Testis (tissue), 3 donors: ENCODE data around the gene KIF18B. TPM values are rescaled to one million over a fixed set of nuclear protein-coding genes. Genes with fewer than 3 reads are reported as not detected.

ENCODE experiments used
- DNase-seq: peaks from one replicate; pipeline ENCODE4 v3.0.0-alpha.2; 2019
- H3K27ac ChIP-seq, 2 donors: fragments of 200-600 bp; sonication (generic); one replicate each; pipeline ENCODE4 v1.5.1; 2019
- H3K27me3 ChIP-seq: fragments of 200-600 bp; sonication (generic); one replicate; pipeline ENCODE4 v1.5.1; 2019
- H3K36me3 ChIP-seq: fragments of 200-600 bp; sonication (generic); one replicate; pipeline ENCODE4 v1.5.1; 2017; ENCODE audit warnings: low read depth; ENCODE audit errors: missing control alignments
- H3K4me1 ChIP-seq: fragments of 200-600 bp; sonication (generic); one replicate; pipeline ENCODE4 v1.5.1; 2019
- H3K4me3 ChIP-seq, 2 donors: fragments of 200-600 bp; sonication (generic); one replicate each; pipeline ENCODE4 v1.5.1; 2017 to 2019
- H3K9me3 ChIP-seq: fragments of 200-600 bp; sonication (generic); one replicate; pipeline ENCODE4 v1.5.1; 2017
- POLR2A ChIP-seq: fragments of 450-650 bp; IDR thresholded peaks from one replicate; pipeline ENCODE4 v1.6.1; 2017; ENCODE audit warnings: antibody characterized with exemption, mild to moderate bottlenecking, moderate library complexity
- WGBS, 2 donors: methylation state at CpG; one replicate each; pipeline ENCODE4 v1.1.5; 2018; 5-methylcytosine and 5-hydroxymethylcytosine counted together
- intact Hi-C: fragments of 100-400 bp; cut with DNase I; formaldehyde crosslinking; loops from one replicate; pipeline ENCODE4 v1.15.1; 2023; ENCODE audit warnings: low total_unique reads
- polyA plus RNA-seq: library from polyadenylated mRNA; stranded (reverse); fragments of 350-450 nt; fragmentation: Illumina TruSeq; extraction: RNeasy Lipid Tissue Mini Kit (QIAGEN cat#74804); gene quantifications from one replicate; pipeline ENCODE4 v1.2.3, GENCODE V29; 2014; ENCODE audit warnings: low read depth, low replicate concordance; ENCODE audit not compliant: insufficient read depth
- total RNA-seq, 2 donors: library from RNA; depleted of rRNA; stranded (reverse); fragments of >200 nt; gene quantifications; one replicate each; pipeline ENCODE4 v1.2.3, GENCODE V29; 2016
- TF ChIP-seq, protein P1 (sequence below), 3 experiments: fragments of 450-650 bp in 2 of 3; fragments of 200-600 bp in 1 of 3; sonication (generic) in 1 of 3; IDR thresholded peaks; one replicate each; pipeline ENCODE4 v1.5.1; 2016 to 2019; ENCODE audit warnings: antibody characterized with exemption in 3 of 3, mild to moderate bottlenecking in 2 of 3, moderate library complexity in 1 of 3

The KIF18B gene
- total and polyA plus RNA-seq, 3 donors from 2014 or later: 3.7 to 6.0 (median 4.7) TPM

DNA sequence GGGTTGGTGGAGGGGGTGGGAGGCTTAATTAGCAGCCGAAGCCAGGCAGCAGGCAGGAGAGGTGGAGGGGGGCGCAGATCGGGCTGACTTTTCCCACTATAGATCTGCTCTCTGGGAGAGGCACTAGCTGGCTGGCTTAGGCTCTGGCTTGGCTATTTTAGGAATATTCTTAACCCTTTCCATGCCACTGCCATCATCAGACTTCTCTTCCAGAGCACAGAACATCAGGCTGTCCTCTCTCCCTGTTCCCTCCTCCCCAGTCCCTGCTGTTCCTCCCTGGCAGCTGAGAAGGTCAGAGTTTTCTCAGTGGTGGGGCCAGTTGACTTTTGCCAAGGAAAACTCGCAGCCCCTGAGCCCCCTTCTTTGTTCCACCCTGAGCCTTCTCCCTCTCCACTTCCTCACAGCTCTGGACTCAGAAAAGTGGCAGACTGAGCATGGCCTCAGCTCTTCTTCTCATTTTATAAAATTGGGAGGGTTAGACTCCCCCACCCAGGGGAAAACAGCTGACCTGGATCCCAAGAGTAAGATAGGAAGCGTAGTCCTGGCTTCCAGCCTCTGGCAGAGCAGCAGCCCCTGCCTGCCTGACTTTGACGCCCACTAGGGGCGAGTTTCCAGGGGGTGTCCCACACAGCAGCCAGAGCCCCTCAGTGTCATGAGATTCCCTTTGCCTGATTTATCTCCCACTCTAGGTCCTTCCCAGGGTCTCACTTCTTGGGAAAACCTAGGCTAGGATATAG is 30.4 kb upstream of the KIF18B start:
- no peak for DNase-seq
- H3K4me3 ChIP-seq: no peak overlapping the region
- H3K36me3 ChIP-seq: no peaks in the 10 kb centered on the region
- intact Hi-C loops: no loop called here
- no peaks in the 10 kb centered on the region for H3K9me3 ChIP-seq
- no peak overlapping the region for H3K27ac ChIP-seq
- H3K4me1 ChIP-seq: peaks cover 14% of the 10 kb centered on the region
- 46 to 56% methylated on average over 4 to 7 of the region's 7 CpGs for WGBS, 2 donors
- no peaks in the 10 kb centered on the region for H3K27me3 ChIP-seq
- TF ChIP-seq, protein P1, sequence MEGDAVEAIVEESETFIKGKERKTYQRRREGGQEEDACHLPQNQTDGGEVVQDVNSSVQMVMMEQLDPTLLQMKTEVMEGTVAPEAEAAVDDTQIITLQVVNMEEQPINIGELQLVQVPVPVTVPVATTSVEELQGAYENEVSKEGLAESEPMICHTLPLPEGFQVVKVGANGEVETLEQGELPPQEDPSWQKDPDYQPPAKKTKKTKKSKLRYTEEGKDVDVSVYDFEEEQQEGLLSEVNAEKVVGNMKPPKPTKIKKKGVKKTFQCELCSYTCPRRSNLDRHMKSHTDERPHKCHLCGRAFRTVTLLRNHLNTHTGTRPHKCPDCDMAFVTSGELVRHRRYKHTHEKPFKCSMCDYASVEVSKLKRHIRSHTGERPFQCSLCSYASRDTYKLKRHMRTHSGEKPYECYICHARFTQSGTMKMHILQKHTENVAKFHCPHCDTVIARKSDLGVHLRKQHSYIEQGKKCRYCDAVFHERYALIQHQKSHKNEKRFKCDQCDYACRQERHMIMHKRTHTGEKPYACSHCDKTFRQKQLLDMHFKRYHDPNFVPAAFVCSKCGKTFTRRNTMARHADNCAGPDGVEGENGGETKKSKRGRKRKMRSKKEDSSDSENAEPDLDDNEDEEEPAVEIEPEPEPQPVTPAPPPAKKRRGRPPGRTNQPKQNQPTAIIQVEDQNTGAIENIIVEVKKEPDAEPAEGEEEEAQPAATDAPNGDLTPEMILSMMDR (IDR thresholded peaks at IDR 0.05): no peak
- no peak for TF ChIP-seq POLR2A

DNA sequence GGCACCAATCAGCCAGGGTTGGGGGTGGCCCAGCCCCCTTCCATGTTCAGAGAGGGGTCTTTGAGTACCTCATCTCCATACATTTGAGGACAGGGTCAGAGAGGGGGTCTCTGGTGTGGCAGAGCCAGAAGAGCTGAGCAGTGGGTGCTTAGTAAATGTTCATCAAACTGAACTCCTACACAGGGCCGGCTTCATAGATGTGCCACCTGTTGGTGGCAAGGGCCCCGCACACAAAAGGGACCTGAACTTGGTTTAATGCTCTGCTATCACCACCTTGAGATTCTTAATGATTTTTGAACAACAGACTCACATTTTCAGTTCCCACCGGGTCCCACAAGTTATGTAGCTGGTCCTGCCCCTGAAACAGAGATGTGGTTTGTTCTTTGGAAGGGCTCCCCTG is 29.5 kb upstream of the KIF18B start:
- DNase-seq: no peak
- Histone ChIP-seq H3K9me3 (no peaks in the 10 kb centered on the region), H3K36me3 (no peaks in the 10 kb centered on the region), H3K4me1 (peaks cover 14% of the 10 kb centered on the region), H3K27me3 (no peaks in the 10 kb centered on the region), H3K4me3 (no peak overlapping the region), H3K27ac (no peak overlapping the region)
- WGBS, 2 donors: 73 to 84% methylated on average over 3 of the region's 3 CpGs
- intact Hi-C loops: no loop called here
- TF ChIP-seq, protein P1 (IDR thresholded peaks at IDR 0.05): no peak
- TF ChIP-seq POLR2A: no peak

DNA sequence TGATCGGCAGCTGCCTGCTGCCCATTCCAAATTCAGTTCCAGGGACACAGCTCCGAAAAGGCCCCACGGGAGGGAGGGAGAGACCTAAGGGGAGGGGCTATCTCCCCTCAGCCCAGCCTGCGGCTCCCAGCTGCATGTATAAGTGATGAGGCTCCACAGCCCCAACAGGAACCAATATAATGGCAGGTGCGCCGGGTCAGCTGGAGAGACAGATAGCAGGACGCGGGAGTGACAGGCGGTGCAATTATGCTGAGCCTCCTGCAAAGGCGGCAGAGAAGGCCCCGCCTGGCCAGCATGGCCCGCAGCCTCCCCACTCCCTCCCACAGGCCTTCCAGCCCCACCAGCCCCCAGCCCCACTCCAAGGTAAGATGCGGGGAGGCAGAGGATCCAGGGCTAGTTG is 28.6 kb upstream of the KIF18B start:
- H3K27me3 ChIP-seq: no peaks in the 10 kb centered on the region
- H3K4me1 ChIP-seq: peaks cover 14% of the 10 kb centered on the region
- TF ChIP-seq POLR2A: no peak
- TF ChIP-seq, protein P1 (IDR thresholded peaks at IDR 0.05): no peak
- no peaks in the 10 kb centered on the region for H3K9me3 ChIP-seq
- no peak overlapping the region for H3K4me3 ChIP-seq
- no peak for DNase-seq
- H3K27ac ChIP-seq: no peak overlapping the region
- H3K36me3 ChIP-seq: no peaks in the 10 kb centered on the region
- WGBS, 2 donors: 75 to 79% methylated on average over 6 to 13 of the region's 13 CpGs
- intact Hi-C loops: no loop called here

DNA sequence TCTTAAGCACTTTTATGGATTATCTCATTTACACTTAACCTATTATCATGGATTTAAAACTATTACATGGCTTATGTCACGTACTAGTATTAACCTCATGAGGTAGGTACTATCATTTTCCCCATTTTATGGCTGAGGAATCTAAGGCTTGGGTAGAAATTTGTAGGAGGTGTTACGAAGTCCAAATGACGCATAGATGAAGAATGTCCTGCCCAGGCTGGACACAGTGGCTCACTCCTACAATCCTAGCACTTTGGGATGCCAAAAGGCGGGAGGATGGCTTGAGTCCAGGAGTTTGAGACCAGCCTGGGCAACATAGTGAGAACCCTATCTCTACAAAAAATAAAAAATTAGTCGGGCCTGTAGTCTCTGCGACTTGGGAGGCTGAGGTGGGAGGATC is 25.4 kb upstream of the KIF18B start:
- H3K9me3 ChIP-seq: no peaks in the 10 kb centered on the region
- H3K36me3 ChIP-seq: no peaks in the 10 kb centered on the region
- TF ChIP-seq POLR2A: no peak
- TF ChIP-seq, protein P1 (IDR thresholded peaks at IDR 0.05): no peak
- DNase-seq: no peak
- H3K4me3 ChIP-seq: no peak overlapping the region
- H3K27ac ChIP-seq: no peak overlapping the region
- H3K4me1 ChIP-seq: peaks cover 18% of the 10 kb centered on the region
- intact Hi-C loops: no loop called here
- no peaks in the 10 kb centered on the region for H3K27me3 ChIP-seq
- WGBS, 2 donors: 93 to 95% methylated on average over 6 of the region's 6 CpGs
